ENCODE measurements around the gene TRAF3IP1.
A peak's percentile ranks its signal among the peaks of the same experiment; 100 is the strongest.

The TRAF3IP1 gene

GRCh38 chr2:238425505-238425978 is 105.2 kb downstream of the TRAF3IP1 start:
- no peak for DNase-seq (ENCODE audit: low read depth, low spot score)
- peak overlapping the region; percentile 87 for H3K4me3 ChIP-seq (ENCODE audit: low read depth, low read length)
- in situ Hi-C loops (cut with HindIII; ENCODE audit: low sequenced_read_pairs): no loop called here
- TF ChIP-seq, protein P1, sequence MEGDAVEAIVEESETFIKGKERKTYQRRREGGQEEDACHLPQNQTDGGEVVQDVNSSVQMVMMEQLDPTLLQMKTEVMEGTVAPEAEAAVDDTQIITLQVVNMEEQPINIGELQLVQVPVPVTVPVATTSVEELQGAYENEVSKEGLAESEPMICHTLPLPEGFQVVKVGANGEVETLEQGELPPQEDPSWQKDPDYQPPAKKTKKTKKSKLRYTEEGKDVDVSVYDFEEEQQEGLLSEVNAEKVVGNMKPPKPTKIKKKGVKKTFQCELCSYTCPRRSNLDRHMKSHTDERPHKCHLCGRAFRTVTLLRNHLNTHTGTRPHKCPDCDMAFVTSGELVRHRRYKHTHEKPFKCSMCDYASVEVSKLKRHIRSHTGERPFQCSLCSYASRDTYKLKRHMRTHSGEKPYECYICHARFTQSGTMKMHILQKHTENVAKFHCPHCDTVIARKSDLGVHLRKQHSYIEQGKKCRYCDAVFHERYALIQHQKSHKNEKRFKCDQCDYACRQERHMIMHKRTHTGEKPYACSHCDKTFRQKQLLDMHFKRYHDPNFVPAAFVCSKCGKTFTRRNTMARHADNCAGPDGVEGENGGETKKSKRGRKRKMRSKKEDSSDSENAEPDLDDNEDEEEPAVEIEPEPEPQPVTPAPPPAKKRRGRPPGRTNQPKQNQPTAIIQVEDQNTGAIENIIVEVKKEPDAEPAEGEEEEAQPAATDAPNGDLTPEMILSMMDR (IDR thresholded peaks at IDR 0.05; ENCODE audit: low read depth, low read length): no peak

GRCh38 chr2:238425979-238426567 is 105.8 kb downstream of the TRAF3IP1 start:
- peak; percentile 90 for DNase-seq (ENCODE audit: low read depth, low spot score)
- in situ Hi-C loops (cut with HindIII; ENCODE audit: low sequenced_read_pairs): no loop called here
- TF ChIP-seq, protein P1 (IDR thresholded peaks at IDR 0.05; ENCODE audit: low read depth, low read length): no peak

DNA sequence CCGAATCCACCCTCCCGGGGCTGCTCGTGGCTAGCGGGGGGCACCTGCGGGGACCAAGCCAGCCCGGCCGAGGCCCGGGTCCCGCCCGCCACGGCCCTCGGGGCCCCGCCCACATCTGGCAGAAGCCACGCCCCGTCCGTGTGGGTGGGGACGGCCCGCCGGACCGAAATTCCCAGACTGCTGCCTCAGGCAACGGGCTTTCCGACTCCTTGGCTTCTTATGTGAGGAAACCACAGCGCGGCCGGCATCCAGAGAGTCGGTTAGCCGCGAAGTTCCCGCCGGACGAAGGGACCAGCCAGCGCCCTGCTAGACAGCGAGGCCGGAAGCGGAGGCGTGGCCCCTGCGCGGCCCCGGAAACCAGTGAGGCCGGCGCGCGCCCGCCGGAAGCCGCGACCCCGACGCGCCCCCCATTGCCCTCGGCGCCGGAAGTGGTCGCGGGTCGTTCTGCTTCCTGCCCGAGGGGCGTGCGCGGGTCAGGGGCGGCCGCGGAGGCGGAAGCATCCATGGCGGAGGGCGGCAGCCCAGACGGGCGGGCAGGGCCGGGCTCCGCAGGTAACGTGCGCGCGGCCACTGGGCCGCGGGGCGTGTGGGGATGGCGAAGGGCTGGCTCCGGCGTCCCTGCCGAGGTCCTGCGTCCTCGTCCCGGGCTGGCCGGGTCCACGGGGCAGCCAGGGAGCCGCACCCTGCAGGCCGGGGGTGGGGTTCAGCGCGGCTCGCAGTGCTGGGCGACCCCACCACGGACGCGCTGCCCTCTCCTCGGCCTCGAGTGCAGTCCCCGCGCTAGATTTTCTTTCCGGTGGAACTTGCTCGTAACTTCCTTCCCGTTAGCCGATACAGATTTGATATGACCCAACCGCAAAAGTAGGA is 106.5 kb downstream of the TRAF3IP1 start, which contains the start of gene ASB1:
Gene ASB1, plus strand, starts transcription at position 360 of the 867 bp plus-strand sequence. Its CDS starts 144 bp downstream, at position 504.
- DNase-seq (ENCODE audit: low read depth, low spot score): peak; percentile 90
- H3K4me3 ChIP-seq (ENCODE audit: low read depth, low read length): peak within 1 kb of the TSS; percentile 87
- in situ Hi-C loops (cut with HindIII; ENCODE audit: low sequenced_read_pairs): no loop called here
- TF ChIP-seq, protein P1 (IDR thresholded peaks at IDR 0.05; ENCODE audit: low read depth, low read length): no peak

More at GRCh38 chr2:238425979-238426567, 105.8 kb downstream of the TRAF3IP1 start:
- H3K4me3 ChIP-seq (ENCODE audit: low read depth, low read length): peak overlapping the region; percentile 87

- DNase-seq (ENCODE audit: low read depth, low spot score): peak; percentile 41
These were observed 107.3 kb downstream of the TRAF3IP1 start for GRCh38 chr2:238427435-238428162.

GRCh38 chr2:238428866-238429265 is 108.5 kb downstream of the TRAF3IP1 start:
- TF ChIP-seq, protein P1 (IDR thresholded peaks at IDR 0.05; ENCODE audit: low read depth, low read length): no peak
- no peak overlapping the region for H3K4me3 ChIP-seq (ENCODE audit: low read depth, low read length)
- peak; percentile 24 for DNase-seq (ENCODE audit: low read depth, low spot score)
- in situ Hi-C loops (cut with HindIII; ENCODE audit: low sequenced_read_pairs): no loop called here

More at GRCh38 chr2:238427435-238428162, 107.3 kb downstream of the TRAF3IP1 start:
- TF ChIP-seq, protein P1 (IDR thresholded peaks at IDR 0.05; ENCODE audit: low read depth, low read length): no peak
- in situ Hi-C loops (cut with HindIII; ENCODE audit: low sequenced_read_pairs): no loop called here
- H3K4me3 ChIP-seq (ENCODE audit: low read depth, low read length): peak overlapping the region; percentile 87

GRCh38 chr2:238430781-238431180 is 110.5 kb downstream of the TRAF3IP1 start:
- no peak overlapping the region for H3K4me3 ChIP-seq (ENCODE audit: low read depth, low read length)
- in situ Hi-C loops (cut with HindIII; ENCODE audit: low sequenced_read_pairs): no loop called here
- TF ChIP-seq, protein P1 (IDR thresholded peaks at IDR 0.05; ENCODE audit: low read depth, low read length): no peak
- no peak for DNase-seq (ENCODE audit: low read depth, low spot score)
